HG03103 (cell line): ENCODE measurements around the gene RFESD.

Experiments
- ATAC-seq: cut with Tn5 transposase; IDR thresholded peaks from one replicate; pipeline ENCODE4 v1.9.1; 2021; ENCODE audit warnings: low read depth; ENCODE audit not compliant: unreplicated experiment

Gene RFESD

GRCh38 chr5:95646569-95647431 lies at the start of gene RFESD:
RFESD (plus strand) TSS chr5:95646777; CDS start chr5:95652272, 5,495 bp downstream.
- ATAC-seq: peak; percentile 96

GRCh38 chr5:95599252-95599651 lies 47.3 kb upstream of the RFESD start:
- no peak for ATAC-seq

- no peak for ATAC-seq
These were observed 46.0 kb upstream of the RFESD start for GRCh38 chr5:95600557-95600956.

GRCh38 chr5:95605786-95606185 lies 40.8 kb upstream of the RFESD start:
- ATAC-seq: no peak

GRCh38 chr5:95606419-95606818 lies 40.2 kb upstream of the RFESD start:
- no peak for ATAC-seq

GRCh38 chr5:95609711-95610110 lies 36.9 kb upstream of the RFESD start:
- no peak for ATAC-seq

- ATAC-seq: no peak
These were observed 36.0 kb upstream of the RFESD start for GRCh38 chr5:95610546-95610945.

GRCh38 chr5:95611396-95611795 lies 35.2 kb upstream of the RFESD start:
- ATAC-seq: no peak

GRCh38 chr5:95613514-95613913 lies 33.1 kb upstream of the RFESD start:
- no peak for ATAC-seq

- peak; percentile 50 for ATAC-seq
These were observed 31.5 kb upstream of the RFESD start for GRCh38 chr5:95615164-95615467.

- no peak for ATAC-seq
These were observed 29.5 kb upstream of the RFESD start for GRCh38 chr5:95617057-95617456.

GRCh38 chr5:95619096-95619495 lies 27.5 kb upstream of the RFESD start:
- ATAC-seq: no peak

- no peak for ATAC-seq
These were observed 27.0 kb upstream of the RFESD start for GRCh38 chr5:95619514-95620029.

- ATAC-seq: peak; percentile 53
These were observed 26.3 kb upstream of the RFESD start, which contains the start of gene GPR150 for GRCh38 chr5:95620030-95620869. GPR150 (plus strand) TSS chr5:95620087; CDS start chr5:95620276, 189 bp downstream.

- peak; percentile 34 for ATAC-seq
These were observed 25.4 kb upstream of the RFESD start for GRCh38 chr5:95620870-95621838.

GRCh38 chr5:95621839-95622629 lies 24.5 kb upstream of the RFESD start:
- ATAC-seq: no peak

- ATAC-seq: no peak
These were observed 22.9 kb upstream of the RFESD start for GRCh38 chr5:95623706-95624105.

- no peak for ATAC-seq
These were observed 22.2 kb upstream of the RFESD start for GRCh38 chr5:95624368-95624767.

- ATAC-seq: no peak
These were observed 19.9 kb upstream of the RFESD start for GRCh38 chr5:95626701-95627100.
